ENCODE data around the gene SLC25A12. TPM values are rescaled to one million over a fixed set of nuclear protein-coding genes. Genes with fewer than 3 reads are reported as not detected.
"Not testable (repeated sequence)": the region's sequence is repeated elsewhere in the genome, so short reads cannot be mapped to it uniquely, and the experiment has no call there.

Gene SLC25A12
- total RNA-seq, 2 experiments from 2014 or later = 16.2 to 18.3 TPM

DNA sequence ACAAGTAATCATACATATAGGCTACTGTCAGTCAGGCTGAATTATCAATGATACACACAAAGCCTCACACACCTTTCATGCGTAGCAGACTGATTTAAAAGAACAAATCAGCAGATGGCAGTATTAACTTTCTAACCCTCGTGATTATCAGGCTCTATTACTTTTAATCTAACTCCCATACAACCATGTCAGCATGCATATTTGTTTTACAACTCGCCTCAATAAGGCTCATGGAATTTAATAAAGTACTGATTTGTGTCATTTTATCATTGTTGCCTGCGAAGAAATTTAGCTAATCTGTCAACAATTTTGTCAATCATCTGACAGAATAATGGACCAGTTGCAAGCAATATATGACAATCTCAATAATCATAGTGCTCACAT, 82.8 kb downstream of the SLC25A12 start:
- Mint-ChIP-seq H3K9me3 (no peaks in the 10 kb centered on the region), H3K4me1 (ENCODE audit: low read depth) (no peaks in the 10 kb centered on the region), H3K4me3 (no peak overlapping the region), H3K36me3 (ENCODE audit: low read depth) (peaks cover 20% of the 10 kb centered on the region), H3K27ac (no peak overlapping the region), H3K27me3 (no peaks in the 10 kb centered on the region)
- CTCF ChIA-PET = interaction anchor here (1.0 to 3.3 kb wide), 6 partner anchors 9 to 317 kb away, joined by 3 to 19 read pairs (median 4); partner anchors contain the start of gene DLX2
- POLR2A ChIA-PET = no interaction called here
- DNase-seq (no peak), ATAC-seq (peak; percentile 47)
- intact Hi-C loops (cut with micrococcal nuclease) = loop anchor here (5.0 kb wide), 1 partner anchor 291 kb away; the partner anchor contains the start of gene DLX2
- TF ChIP-seq, protein P1, sequence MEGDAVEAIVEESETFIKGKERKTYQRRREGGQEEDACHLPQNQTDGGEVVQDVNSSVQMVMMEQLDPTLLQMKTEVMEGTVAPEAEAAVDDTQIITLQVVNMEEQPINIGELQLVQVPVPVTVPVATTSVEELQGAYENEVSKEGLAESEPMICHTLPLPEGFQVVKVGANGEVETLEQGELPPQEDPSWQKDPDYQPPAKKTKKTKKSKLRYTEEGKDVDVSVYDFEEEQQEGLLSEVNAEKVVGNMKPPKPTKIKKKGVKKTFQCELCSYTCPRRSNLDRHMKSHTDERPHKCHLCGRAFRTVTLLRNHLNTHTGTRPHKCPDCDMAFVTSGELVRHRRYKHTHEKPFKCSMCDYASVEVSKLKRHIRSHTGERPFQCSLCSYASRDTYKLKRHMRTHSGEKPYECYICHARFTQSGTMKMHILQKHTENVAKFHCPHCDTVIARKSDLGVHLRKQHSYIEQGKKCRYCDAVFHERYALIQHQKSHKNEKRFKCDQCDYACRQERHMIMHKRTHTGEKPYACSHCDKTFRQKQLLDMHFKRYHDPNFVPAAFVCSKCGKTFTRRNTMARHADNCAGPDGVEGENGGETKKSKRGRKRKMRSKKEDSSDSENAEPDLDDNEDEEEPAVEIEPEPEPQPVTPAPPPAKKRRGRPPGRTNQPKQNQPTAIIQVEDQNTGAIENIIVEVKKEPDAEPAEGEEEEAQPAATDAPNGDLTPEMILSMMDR (IDR thresholded peaks at IDR 0.05) = peak; percentile 13

DNA sequence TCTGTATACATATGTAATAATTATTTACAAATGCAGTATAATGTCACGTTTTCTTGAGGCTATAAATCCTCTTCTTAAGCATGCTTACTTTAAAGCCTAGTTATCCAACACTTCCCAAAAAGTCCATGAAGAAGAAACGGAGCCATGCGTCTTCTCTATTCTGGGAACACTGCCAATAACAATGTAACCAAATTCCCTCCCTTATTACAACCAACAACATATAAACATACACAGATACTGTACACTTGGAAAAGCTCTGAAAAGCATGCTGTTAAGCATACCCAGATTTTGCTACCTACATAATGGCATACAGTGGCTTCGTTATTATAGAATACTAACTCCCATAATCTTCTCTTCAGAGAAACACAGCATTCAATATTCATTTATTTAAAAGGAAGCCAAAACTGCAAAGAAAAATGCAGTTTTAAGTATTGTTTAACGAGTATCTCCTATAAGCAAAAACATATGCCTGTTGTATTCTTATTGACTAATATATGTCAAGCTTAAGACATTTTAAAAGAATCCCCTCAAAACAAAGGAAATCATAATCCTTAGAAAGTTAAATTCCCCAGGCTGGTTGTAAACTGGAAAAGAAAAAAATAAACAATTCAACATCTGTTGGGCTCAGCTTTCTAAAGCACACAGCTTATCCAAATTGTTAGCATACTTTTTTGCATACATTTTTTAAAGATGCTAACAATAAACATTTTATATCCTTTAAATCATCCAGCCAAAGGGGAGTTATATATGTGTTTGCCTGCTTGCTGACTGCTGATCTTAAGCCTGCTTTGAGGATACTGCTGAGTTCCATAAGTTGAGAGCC, 83.4 kb downstream of the SLC25A12 start:
- no peak overlapping the region for H3K27ac Mint-ChIP-seq
- no peaks in the 10 kb centered on the region for H3K9me3 Mint-ChIP-seq
- ATAC-seq = no peak
- peaks cover 20% of the 10 kb centered on the region for H3K36me3 Mint-ChIP-seq (ENCODE audit: low read depth)
- no peaks in the 10 kb centered on the region for H3K4me1 Mint-ChIP-seq (ENCODE audit: low read depth)
- POLR2A ChIA-PET = no interaction called here
- no peaks in the 10 kb centered on the region for H3K27me3 Mint-ChIP-seq
- TF ChIP-seq, protein P1 (IDR thresholded peaks at IDR 0.05) = no peak
- intact Hi-C loops (cut with micrococcal nuclease) = loop anchor here (5.0 kb wide), 1 partner anchor 292 kb away; the partner anchor contains the start of gene DLX2
- DNase-seq = no peak
- CTCF ChIA-PET = interaction anchor here (0.7 to 3.3 kb wide), 7 partner anchors 10 to 317 kb away, joined by 3 to 19 read pairs (median 3); partner anchors contain the start of gene DLX2
- H3K4me3 Mint-ChIP-seq = no peak overlapping the region

DNA sequence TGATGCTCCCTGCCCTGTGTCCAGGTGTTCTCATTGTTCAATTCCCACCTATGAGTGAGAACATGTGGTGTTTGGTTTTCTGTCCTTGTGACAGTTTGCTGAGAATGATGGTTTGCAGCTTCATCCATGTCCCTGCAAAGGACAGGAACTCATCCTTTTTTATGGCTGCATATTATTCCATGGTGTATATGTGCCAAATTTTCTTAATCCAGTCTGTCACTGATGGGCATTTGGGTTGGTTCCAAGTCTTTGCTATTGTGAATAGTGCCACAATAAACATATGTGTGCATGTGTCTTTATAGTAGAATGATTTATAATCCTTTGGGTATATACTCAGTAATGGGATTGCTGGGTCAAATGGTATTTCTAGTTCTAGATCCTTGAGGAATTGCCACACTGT, 85.2 kb downstream of the SLC25A12 start:
- CTCF ChIA-PET = interaction anchor here (1.3 kb wide), 1 partner anchor 11 kb away, joined by 3 read pairs; no protein-coding TSS in a partner anchor
- H3K27ac Mint-ChIP-seq; H3K27me3 Mint-ChIP-seq; POLR2A ChIA-PET; ATAC-seq; H3K4me1 Mint-ChIP-seq (ENCODE audit: low read depth); intact Hi-C loops (cut with micrococcal nuclease); DNase-seq; H3K4me3 Mint-ChIP-seq; H3K9me3 Mint-ChIP-seq: not testable (repeated sequence)
- H3K36me3 Mint-ChIP-seq (ENCODE audit: low read depth) = peaks cover 23% of the 10 kb centered on the region

DNA sequence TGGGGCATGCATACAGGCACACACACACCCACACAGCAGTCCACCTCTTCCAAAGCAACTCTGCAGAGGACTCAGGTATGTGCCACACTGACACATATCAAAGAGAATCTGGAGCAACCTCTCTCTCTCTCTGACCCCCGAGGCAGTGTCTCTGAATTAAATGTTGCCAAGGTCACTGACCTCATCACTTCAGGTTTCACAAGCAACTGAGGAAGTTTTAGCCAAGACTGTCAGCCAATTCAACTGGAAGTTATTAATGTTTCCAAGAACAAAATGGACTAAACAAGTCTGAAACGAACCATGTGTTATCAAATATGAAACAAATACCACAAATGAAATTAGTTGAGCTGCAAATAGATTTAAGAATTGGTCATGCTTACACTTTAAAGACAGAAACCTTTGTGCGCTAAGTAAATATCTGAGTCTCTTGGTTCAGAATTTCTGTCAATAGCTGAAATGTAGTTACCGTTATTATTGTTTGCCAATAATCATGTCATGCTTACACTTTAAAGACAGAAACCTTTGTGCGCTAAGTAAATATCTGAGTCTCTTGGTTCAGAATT, 86.1 kb downstream of the SLC25A12 start:
- H3K4me1 Mint-ChIP-seq (ENCODE audit: low read depth) = no peaks in the 10 kb centered on the region
- ATAC-seq (no peak), DNase-seq (no peak)
- no peak overlapping the region for H3K27ac Mint-ChIP-seq
- ChIA-PET POLR2A (no interaction called here), CTCF (interaction anchor here (0.8 to 0.9 kb wide), 2 partner anchors 295 to 299 kb away, joined by 3 to 4 read pairs; partner anchors contain the start of gene DLX2)
- no peaks in the 10 kb centered on the region for H3K27me3 Mint-ChIP-seq
- intact Hi-C loops (cut with micrococcal nuclease) = no loop called here
- no peak overlapping the region for H3K4me3 Mint-ChIP-seq
- TF ChIP-seq, protein P1 (IDR thresholded peaks at IDR 0.05) = no peak
- H3K9me3 Mint-ChIP-seq = no peaks in the 10 kb centered on the region
- H3K36me3 Mint-ChIP-seq (ENCODE audit: low read depth) = peaks cover 28% of the 10 kb centered on the region

DNA sequence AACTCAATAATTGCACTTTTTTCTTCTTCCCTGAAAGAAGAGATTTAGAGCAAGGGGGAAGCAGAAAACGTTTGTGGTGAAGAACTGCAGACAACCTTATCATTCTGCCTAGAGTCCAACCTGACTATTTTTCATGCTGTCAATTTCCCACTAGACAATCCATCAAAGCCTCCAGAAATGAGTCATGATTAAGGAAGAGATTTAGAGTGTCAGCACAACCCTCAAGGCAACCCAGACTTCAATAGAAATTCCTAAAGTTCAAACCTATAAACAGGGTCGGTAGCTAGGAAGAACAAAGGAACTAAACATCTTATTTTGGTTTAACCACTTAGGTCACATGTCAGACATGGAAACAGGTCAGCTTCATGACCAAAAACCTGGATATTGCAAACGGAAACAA, 86.9 kb downstream of the SLC25A12 start:
- intact Hi-C loops (cut with micrococcal nuclease) = no loop called here
- CTCF ChIA-PET = interaction anchor here (0.8 to 0.9 kb wide), 2 partner anchors 296 to 299 kb away, joined by 3 to 4 read pairs; partner anchors contain the start of gene DLX2
- no peak overlapping the region for H3K27ac Mint-ChIP-seq
- POLR2A ChIA-PET = no interaction called here
- no peaks in the 10 kb centered on the region for H3K4me1 Mint-ChIP-seq (ENCODE audit: low read depth)
- DNase-seq (no peak), ATAC-seq (no peak)
- no peaks in the 10 kb centered on the region for H3K9me3 Mint-ChIP-seq
- peaks cover 26% of the 10 kb centered on the region for H3K36me3 Mint-ChIP-seq (ENCODE audit: low read depth)
- no peak overlapping the region for H3K4me3 Mint-ChIP-seq
- no peaks in the 10 kb centered on the region for H3K27me3 Mint-ChIP-seq
- TF ChIP-seq, protein P1 (IDR thresholded peaks at IDR 0.05) = no peak
